ENCODE data around the gene SEMA5A. TPM values are rescaled to one million over a fixed set of nuclear protein-coding genes. Genes with fewer than 3 reads are reported as not detected.

Gene SEMA5A
- total RNA-seq: 20.8 and 21.3 TPM in 2 replicates

DNA sequence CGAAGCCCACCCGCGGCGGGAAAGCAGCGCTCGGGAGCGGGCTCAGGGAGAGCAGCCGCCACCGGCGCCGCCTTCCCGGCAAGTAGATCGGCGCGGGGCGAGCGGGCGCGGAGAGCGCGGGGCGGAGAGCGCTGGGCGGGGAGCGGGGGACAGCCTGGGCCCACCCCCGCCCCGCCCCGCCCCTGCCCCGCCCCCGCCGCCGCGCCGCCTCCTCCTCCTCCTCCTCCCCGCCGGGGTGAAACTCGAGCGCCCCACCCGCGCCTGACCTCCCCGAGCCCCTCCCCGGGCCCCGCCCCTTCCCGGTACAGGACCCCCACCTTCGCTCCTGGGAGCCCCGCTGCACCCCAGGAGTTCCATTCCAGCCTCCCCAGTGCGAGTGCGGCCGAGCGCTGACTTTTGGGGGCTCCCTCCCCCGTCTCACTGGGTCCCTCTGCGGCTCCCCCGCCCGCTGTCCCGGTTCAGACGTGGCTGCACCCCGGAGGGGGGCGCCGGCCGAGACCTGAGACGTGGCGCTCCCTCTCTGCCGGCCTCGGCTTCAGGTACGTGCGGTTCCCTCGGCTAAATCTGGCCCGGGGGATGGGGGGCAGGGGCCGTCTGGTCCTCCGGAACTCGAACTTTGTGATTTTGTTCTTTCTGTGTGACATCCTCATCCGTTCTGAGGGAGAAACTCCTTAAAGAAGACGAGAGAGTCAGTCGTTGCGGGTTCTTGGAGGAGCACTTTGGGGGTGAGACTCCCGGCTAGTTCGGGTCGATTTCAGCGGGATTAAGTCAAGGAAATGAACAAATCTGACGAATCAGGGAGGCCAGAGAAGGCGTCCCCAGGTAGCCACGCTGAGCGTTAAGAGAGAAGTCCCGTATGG, at the start of gene SEMA5A:
Gene SEMA5A, minus strand, starts transcription at position 84 of the 860 bp plus-strand sequence. CDS start 166,129 bp downstream, outside the sequence.

Other genes starting within 250 kb of the SEMA5A start
- not detected in 2 replicates for gene TAS2R1, start 84.3 kb upstream of the SEMA5A start, total RNA-seq